UCSD-AML1 (cell line): ENCODE results near the gene EHBP1.
"Not testable (repeated sequence)": the region's sequence is repeated elsewhere in the genome, so short reads cannot be mapped to it uniquely, and the experiment has no call there.

Source experiments
- DNase-seq: peaks from one replicate; lab custom pipeline; 2025; ENCODE audit not compliant: unreplicated experiment; lab: John Stamatoyannopoulos, UW

Gene EHBP1

DNA sequence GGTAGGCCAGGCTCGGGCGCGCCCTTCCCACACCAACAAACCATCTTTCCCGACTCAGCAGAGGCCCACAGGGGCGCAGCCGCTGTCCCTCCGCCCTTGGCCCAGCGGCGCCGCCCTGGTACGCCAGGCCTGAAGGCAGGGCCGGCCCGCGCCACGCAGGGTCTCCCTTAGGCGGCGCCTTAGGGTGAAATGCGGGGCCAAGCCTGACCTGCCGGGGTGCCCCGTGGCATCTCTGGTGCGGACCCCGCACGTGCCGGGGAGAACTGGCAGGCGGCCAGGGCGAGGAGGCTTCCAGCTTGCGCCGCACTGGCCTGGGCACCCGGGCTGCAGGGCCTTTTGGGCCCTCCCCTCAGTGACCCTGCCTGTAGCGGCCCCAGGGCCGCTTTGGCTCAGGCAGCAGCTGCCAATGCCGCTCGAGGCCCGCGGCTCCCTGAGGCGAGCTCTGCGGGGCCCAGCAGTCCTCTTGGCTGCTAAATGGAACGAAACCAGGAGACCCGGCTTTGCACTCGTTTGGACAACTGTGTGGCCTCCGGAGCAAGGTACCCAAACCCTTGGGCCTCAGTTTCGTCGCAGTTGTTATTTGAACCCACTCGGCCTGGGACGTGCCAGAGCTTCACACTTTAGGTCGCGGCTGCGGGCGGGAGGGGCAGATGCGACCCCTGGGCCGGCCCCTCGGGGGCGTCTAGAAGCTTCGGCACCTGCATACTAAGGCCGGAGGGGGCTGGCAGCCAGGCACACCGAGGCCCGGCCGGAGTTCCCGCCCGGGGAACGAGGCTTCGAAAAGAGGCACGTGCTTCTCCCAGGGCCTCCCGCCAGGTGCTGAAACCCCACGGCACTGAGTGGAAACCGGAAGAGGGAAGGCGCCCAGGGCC, 353.6 kb downstream of the EHBP1 start:
- no peak for DNase-seq

DNA sequence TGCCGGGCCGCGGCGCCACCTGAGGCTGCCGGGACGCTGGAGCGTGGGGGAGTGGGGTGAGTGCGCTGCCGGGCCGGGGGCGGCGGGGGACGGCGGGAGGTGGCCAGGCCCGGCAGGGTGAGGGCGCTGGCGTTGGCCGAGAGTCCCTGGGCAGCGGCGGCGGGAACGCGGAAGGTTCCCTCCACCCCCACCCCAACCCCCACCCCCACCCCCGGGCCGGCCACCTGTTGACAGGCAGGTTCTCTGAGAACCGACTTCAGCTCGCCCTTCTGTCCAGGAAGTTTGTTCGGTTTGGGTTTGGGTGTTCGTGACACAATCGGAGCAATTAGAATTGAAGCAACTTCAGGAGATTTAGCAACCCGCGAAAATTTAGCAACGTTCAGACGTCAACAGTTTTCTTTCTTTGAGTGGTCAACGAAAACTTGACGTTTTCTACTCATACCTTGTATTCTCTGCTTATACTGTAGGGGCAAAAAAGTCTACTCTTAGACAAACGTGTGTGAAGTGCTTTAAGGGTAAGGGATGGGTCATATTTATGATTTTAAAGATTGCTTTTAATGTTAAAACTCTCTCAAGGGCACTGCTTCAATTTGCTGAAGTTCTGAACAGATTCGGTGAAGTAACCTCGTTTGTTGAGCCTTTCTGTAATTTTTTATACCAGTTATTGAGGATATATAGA, 354.4 kb downstream of the EHBP1 start:
- no peak for DNase-seq

DNA sequence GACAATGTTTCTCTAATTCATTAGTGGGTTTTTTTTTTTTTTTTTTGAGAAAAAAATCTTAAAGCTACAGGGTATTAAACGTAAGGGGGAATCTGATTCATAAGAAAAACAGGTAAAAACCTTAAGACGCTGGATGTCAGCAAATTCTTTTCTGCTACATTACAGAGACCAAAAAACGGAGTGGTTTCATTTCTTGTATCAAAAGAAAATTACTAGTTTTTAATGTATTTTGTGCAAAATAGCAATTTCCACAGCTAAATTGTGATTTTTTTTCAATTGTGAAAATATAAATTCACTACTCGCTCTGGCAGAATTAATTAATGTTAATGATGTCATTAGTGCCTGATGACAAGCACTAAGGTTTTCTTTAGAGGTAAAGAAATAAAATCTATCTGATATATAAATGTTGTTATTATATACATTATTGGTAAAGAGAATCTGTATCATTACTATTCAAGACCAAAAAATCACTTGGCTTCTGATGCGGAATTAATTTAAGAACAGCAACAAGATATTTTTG, 355.0 kb downstream of the EHBP1 start:
- no peak for DNase-seq

DNA sequence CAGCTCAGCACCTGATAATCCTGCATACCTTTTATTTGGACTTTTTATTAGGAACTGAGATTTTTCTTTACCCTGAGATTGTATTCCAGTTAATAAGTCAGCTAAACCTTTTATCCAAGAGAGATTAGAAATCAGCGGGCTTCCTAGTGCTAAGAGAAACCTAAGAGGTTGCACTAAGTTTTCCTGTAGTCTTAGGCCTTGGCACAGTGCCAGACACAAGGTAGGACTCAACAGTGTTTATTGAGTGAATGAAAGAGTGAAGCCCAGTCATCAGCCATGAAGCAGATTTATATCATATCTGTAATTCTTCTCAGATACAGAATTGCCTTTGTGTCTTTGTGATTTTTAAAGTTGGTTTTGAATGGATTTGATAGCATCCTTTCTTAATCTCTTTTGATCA, 358.7 kb downstream of the EHBP1 start:
- no peak for DNase-seq

DNA sequence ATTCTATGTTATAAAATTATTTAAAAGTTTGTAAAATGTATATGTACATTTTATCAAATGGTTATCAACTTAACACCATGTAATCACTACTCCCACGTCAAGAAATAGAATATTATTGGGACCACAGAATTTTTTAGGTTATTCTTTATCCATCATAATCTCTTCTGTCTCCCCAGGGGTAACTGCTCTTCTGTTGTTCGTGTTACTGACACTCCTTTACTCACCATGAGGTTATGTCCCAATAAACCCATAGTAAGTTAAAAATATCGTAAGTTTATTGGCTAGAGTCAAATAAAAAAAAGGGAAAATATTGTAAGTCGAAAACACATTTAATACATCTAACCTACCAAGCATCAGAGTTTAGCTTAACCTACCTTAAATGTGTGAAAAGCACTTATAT, 359.1 kb downstream of the EHBP1 start:
- DNase-seq, result no peak

DNA sequence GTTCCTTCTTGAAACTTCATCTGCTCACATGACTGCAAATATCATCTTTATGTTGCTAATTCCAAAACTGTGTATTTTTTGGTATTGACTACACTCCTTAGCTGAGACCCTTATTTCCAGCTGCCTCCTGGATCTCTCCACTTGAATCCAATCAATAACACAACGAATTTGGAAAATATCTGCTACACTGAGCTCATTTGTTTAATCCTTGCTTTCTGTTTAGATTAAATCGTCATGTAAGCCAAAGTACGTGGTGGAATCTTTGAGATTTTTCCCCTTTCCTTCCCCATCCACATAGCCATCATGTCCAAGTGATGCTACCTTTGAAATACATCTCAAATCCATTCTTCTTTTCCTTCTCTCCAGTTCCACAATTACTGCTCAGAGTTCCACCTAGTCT, 360.8 kb downstream of the EHBP1 start:
- no peak for DNase-seq

DNA sequence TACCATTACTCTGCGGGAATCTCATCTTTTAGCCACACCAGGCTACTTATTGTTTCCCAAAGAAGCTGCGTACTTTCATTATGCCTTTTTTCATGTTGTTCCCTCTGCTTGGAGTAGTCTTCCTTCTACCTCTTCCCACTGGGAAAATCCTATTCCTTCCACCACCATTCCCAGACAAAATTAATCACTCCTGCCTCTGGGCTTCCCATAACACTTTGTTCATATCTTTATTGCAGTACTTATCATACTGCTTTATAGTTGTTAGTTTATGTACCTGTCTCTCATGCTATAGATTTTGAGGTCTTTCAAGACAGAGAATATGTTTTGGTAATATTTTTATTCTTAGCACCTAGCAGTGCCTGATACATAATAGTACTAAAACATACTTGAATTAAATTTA, 361.3 kb downstream of the EHBP1 start:
- DNase-seq, result no peak

DNA sequence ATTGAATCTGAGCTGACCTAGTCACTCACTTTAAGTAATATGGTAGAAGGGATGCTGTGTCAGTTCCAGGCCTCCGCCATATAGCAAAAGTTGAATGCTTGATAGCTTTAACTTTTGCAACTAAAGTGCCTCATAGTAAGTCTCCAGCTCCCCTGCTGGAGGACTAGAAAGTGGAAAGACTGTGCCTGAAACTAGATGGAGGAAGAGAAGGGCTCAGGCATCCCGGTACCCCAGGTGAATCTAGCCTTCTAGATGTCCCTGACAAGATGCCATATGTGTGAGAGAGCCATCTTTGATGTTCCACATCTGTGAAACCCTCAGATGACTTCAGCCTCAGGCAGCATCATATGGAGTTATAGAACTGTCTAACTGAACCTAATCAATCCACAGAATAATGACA, 366.2 kb downstream of the EHBP1 start:
- no peak for DNase-seq

DNA sequence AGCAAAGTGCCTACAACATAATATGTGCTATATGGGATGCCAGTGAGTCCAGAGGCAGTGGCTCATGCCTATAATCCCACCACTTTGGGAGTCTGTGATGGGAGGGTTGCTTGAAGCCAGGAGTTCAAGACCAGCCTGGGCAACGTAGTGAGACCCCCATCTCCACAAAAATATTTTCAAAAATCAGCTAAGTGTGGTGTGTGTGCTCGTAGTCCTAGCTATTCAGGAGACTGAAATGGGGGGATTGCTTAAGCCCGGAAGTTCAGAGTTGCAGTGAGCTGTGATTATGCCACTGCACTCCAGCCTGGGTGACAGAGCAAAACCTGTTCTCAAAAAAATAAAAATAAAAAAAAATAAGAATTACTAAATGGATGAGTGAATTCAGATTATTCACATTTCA, 368.5 kb downstream of the EHBP1 start:
- DNase-seq, result no peak

DNA sequence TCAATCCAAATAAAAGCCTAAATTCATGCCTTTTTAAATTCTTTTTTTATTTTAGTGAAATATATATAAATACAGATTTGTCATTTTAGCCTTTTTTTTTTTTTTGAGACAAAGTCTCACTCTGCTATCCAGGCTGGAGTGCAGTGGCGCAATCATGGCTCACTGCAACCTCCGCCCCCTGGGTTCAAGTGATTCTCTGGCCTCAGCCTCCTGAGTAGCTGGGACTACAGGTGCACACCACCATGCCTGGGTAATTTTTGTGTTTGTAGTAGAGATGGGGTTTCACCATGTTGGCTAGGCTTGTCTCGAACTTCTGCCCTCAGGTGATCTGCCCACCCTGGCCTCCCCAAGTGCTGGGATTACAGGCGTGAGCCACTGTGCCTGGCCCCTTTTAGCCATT, 368.9 kb downstream of the EHBP1 start:
- not testable (repeated sequence) for DNase-seq

DNA sequence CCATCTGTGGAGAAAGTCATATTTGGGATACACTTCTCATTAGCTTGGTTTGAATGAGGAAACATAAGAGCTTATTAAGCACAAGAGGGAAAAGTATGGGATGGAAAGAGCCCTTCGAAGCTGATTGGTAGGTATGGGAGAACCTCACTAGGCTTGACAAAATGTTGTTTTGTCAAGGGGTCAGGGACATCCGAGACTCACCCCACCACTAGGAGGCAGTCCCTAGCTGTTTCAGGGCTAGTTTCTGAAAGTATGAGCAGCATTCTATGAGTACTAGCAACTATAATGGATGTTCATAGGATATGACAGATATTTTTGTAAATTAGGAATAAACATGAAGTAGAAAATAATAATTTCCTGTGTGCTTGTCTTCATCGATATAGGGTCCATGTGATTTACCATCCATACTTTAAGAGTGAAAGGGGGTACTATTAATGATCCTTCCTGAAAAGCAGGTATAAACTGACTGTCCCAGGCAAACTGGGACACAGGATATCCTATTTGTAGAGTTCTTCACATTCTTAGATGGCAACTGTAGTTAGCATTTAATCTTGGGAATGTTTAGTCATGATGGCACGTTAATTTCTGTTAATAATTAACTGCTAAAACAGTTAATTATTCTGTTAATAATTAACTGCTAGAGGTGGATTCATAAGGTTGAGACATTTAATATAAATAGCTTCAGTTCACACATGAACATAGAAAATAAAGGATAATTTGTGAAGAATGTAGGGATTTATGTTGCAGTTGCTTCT, 373.5 kb downstream of the EHBP1 start:
- peak; percentile 25 for DNase-seq

DNA sequence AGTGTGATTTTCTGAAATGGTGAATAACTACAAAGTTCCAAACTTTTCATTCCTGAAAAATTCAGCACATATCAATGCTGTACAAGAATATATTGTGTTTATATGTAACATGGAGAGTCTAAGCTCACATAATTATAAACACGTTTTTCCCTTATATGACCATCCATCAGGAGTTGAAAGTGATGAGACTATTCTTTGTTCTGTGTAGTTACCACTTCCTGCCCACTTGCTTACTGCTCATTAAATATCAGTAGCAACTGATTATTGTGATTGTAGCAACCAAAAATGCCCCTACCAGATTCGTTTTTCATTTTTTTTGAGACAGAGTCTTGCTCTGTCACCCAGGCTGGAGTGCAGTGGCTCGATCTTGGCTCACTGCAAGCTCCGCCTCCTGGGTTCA, 375.9 kb downstream of the EHBP1 start:
- no peak for DNase-seq

DNA sequence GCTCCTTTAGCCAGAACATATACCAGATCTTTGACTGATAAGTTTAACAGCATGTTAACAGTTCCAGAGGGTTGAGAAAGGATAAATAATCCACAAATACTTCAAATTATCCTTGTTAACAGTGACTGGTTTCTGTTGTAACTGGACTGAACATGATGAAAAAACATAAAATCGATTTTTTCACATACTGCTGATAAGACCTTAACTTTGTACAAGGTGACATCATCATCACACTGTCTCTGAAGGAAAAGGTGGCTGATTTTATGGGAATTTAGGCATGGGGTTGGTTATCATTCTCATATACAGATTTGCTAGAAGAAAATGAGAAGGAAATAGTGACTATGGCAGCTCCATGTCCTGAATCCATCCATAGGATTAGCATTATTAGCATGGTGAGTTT, 381.2 kb downstream of the EHBP1 start:
- no peak for DNase-seq

DNA sequence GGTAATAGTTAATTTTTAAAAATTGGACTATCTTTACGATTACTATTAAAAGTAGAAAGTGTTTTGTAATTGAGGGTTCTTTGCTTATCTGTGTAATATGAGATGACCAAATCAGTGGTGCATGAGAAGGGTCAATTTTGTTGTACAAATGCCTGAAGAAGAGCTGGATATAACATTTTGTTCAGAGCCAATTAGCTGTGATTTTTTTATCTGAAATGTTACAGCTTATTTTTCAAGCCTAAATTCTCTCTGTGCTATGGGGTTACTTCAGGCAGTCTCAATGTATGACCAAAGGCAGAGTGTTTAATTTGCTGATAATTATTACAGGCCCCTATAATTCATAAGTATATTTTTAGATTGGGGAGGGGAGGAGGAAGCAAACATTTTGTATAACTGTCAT, 386.9 kb downstream of the EHBP1 start:
- no peak for DNase-seq

DNA sequence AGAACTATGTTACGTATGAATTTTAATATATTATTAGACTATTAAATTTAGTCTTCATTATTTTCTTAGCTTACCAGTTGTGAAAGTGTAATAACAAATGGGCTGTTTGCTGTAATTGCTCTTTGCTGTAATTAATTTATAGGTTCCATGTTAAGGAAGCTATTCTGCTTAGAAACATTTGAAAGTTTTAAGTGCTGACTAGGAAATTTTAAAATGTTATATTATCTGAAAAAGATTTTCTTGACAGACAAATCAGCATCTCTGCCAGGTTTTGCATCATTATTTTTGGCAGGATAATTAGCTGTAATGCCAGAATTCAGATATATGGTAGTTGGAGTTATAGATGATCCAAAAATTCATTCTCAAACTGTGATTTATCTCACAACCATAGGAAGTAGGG, 387.3 kb downstream of the EHBP1 start:
- no peak for DNase-seq

DNA sequence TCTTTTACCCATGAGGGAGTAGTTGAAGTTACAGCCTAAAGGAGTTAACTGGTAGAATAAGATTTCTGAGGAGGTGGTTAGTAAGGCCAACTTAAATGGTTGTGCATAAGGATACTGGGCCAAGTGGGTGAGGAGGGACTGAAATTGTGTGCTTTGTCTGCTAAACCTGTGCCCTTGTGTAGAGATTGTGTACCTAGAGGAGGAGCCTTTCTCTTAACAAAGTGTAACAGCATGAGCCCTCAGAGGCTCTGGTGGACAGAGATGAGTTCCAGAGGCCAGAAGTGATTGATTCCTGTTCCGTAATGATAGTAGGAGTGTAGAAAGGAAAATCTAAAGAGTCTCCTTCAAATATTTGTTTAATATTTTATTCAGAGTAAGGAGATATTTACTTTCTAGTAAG, 388.0 kb downstream of the EHBP1 start:
- no peak for DNase-seq
